HG02981 (cell line): ENCODE results near the gene FNBP1L.

ENCODE experiments used
- ATAC-seq: cut with Tn5 transposase; IDR thresholded peaks from one replicate; pipeline ENCODE4 v1.9.1; 2021; ENCODE audit warnings: mild to moderate bottlenecking, moderate library complexity; ENCODE audit not compliant: unreplicated experiment

FNBP1L gene

GRCh38 chr1:93567255-93567918, 119.5 kb downstream of the FNBP1L start:
- no peak for ATAC-seq

DNA sequence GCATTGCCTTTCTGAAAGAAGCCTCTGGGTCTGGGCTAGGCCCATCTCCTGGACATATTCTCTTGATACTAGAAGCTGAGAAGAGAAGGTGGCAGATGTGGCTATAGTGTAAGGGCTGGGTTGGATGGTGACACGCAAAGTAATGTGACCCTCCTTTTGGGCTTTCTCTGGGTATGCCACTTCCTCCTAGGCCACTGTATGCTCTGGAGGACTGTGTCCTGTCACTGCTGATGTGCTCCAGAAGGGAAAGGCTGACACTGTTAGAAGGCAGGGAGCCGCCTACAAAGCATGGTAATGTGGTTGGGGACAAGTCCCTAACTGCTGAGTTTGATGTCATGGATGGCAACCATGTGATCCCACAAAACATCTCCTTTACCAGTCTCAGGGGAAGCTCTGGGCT, 121.6 kb downstream of the FNBP1L start:
- no peak for ATAC-seq

GRCh38 chr1:93571623-93572310, 123.8 kb downstream of the FNBP1L start:
- ATAC-seq: no peak

GRCh38 chr1:93573940-93574469, 126.1 kb downstream of the FNBP1L start:
- ATAC-seq: no peak

DNA sequence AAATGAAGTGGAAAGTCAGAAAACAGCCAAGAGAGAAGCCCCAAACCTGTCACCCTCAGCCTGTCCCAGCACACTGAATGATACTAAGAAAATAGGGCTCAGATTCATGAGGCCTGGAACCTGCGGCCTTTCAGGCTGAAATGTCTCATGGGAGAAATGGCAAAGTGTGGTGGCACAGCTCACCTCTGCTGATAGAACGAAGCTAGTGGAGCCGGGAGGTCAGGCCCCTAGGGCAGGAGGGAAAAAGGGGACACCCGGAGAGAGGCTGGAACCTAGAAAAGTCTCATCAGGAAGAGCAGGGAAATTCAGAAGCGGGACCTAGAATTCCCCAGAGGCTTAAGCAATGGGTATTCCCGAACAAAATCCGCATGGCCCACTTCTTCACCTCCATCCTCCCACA, 126.6 kb downstream of the FNBP1L start:
- ATAC-seq: no peak

DNA sequence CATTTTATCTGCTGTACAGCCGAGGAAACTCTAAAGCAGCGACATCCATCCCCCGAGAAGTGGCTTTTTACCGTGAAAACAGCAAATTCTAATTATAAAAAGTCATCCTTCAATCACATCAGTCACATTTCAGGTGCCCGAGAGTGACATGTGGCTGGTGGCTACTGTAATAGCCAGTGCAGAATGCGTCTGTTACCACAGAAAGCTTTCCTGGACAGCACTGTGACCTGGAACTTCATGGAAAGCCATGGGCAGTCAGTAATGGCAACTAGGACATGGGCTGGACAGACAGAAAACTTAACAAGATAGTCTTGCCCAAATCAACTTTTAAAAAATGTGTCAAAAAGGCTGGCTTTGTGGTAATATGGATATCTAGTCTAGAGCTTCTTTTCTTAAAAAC, 127.1 kb downstream of the FNBP1L start:
- ATAC-seq: no peak

- ATAC-seq: no peak
Observed at GRCh38 chr1:93575621-93576284, 127.8 kb downstream of the FNBP1L start.

GRCh38 chr1:93576346-93576745, 128.4 kb downstream of the FNBP1L start:
- no peak for ATAC-seq

- no peak for ATAC-seq
Observed at GRCh38 chr1:93576746-93577145, 128.8 kb downstream of the FNBP1L start.

DNA sequence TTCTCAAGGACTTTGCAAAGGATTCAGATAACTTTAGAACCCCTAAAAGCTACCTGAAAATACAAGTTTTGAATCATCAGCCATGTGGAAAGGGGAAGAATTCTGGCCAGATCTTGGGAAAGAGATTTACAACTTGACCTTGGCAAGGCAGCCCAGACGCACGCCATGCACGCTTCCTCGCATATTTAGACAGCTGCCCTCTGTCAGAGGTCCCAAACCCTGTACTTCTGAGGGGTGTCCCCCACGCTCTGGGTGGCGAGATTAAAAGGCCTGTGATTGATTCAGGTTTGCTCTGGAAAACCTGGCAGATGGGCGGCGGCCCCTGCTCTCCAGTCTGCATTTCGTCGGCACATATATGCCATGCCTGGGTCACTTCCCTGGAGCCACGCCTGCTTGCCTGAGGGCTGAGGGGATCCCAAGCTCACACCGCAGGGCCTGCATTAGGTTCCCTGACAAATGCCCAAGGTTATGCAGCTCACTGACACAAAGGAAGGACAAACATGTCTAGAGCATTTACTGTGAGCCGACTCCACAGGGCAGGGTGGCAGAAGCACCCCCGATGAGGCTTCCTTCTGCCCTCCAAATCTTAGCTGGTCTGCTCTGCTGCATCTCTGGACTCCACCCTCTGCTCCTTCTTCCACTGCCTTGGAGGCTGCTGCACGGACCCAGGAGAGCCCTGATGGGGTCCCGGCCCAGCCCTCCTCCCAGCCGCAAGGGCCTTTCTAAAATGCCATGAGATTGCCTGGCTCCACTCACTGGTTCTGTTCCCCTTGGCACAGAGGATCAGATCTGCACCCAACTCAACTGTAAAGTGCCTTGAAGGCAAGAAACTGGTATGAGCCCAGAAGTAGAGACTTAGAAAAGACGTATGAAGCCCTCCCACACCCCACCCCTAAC, 129.9 kb downstream of the FNBP1L start:
- ATAC-seq: no peak

DNA sequence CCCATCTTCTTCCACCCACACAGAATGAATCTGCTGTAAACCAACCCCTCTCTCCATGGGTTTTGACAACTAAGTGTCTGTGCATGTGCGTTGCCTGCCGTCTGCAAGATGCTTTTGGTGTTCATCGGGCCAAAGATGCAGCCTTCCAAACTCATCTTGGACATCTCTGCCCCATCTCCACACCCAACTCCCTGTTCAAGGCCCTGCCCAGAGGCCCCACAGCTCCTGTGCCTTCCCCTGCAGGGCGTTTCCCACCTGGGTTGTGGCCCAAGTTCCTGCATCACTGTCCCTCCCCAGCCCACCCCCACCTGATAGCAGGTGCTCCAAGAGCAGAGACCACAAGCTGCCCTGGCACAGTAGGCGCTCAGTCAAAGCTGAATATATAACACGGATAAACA, 130.5 kb downstream of the FNBP1L start:
- ATAC-seq: no peak

- ATAC-seq: no peak
Observed at GRCh38 chr1:93578911-93579825, 131.2 kb downstream of the FNBP1L start.

GRCh38 chr1:93579891-93580290, 132.0 kb downstream of the FNBP1L start:
- no peak for ATAC-seq

DNA sequence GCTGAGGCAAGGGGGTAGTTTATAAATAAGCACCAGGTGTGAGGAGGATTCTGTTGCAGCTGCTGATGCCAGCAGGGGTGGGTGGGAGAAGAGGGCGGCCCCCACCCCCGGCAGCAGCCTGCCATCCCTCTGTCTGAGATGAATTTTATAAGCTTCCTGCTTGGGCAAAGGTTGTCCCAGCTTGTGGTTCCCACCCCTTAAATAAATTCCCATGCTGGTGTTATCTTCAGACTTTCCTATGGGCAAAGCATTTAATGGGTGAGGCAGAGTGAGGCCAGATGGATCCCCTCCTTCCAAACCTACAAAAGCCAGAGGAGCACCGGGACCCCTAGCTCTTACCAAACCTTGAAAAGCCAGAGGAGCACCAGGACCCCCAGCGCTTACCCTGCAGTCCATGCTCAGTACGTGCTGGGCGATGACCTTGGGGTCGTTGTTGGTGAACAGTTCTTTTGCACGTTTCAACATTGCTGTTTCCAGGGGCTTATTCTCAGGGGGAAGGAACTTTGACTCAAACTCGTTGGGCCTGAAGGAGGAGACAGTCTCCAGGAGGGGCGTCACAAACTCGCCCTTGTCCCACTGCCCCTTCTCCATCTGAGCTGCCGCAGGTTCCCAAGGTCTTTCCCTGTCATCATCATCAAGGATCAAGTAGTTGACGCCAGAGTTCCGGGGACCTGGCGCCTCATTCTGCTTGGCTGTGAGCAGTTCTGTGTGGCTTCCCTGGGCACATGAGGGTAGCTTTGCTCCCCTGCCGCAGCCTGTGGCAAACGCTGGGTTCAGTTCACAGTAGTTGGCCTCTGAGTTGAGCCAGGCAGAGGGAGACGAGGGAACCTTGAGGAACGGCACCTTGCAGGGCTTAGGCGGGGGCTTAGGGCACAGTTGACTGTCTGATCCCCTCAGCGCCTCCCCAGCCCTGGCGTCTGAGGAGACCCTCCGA, 134.3 kb downstream of the FNBP1L start:
- ATAC-seq: no peak

DNA sequence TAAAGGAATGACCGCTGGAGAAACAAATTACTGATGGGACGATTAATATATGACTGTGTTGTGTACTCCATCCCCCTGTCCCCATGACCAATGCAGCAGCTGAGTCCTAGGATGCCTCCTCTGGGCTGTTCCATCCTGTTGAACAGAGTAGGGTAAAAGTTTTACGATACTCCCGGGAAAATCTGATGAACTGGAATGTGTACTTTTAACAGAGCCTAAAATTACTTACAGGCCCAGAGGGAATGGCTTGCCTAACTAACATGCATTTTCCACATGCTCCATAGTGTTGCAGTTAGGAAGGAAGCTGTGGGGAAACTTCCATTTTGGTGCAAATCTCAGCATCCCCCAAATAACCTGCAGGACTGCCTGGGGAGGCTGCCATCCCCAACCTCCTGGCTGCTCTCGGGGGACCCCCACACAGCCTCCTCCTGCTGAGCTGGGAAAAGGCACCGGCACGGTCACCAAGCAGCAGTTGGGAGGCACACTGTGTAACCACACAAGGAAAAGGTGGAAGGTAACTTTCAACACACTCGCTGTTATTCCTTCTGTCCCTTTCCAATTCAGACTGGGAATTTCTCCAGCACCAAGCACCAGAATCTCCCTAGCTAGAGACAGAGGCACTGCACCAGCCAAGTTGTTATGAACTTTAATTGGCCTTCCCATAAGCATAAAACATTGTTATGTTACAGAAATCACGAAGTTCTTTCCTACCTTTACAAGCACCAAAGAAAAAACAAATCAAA, 136.5 kb downstream of the FNBP1L start:
- ATAC-seq: no peak

DNA sequence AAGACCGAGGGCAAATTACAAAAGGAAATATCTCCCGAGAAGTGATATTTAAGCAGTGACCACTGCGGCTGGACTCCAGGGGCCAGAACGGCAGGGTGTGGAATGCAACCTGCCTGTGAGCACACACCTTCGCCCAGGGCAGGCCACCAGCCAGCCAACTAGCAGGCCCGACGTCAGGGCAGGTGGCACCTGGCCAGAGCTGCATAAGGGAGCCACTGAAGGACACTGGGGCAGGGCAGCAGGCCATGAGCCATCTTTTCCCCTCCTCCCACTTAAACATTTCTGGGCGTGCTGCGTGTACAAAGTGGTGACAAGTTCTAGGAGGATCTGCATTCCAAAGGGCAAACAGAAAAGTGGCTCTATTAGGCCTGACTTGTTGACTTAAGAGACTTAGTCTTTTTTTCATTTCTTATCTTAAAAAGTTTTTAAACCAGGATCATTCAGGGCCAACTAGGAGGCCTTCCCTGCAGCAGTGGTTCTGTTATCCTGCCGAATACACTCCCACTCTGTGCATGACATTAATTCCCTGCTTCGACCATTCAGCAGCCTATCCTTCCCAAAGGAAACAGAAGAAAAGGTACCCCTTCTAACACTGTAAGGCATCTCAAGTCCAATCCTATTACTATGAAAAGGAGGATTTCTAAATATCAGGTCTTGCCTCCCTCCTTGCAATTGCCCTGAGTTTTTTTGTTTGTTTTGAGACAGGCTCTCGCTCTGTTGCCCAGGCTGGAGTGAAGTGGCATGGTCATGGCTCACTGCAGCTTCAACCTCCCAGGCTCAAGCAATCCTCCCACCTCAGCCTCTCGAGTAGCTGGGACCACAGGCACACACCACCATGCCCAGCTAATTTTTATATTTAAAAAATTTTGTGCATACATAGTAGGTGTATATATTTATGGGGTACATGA, 137.4 kb downstream of the FNBP1L start:
- ATAC-seq: no peak

DNA sequence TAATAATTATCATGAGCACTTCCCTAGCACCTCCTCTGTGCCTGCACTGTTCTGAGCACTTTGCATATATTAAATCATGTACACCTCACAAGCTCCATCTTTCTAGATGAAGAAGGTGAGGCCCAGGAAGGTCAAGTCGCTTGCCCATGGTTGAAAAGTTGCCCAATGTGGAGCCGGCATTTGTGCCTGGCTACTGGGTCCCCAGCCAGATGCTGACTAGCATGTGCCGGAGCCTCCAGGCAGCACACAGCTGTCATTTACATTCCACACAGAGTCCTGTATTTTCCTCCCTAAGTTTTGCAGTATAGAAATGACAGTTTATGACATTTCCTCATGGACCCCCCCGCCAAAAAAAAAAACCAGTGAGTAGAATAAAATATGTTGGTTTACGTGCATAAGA, 139.4 kb downstream of the FNBP1L start:
- no peak for ATAC-seq
